Measurements from ENCODE around the gene MINDY4. TPM values are rescaled to one million over a fixed set of nuclear protein-coding genes. Genes with fewer than 3 reads are reported as not detected.

Gene MINDY4
- total RNA-seq, 1 experiment from 2014 or later: 9.2 TPM

GRCh38 chr7:30765408-30765807, 5.8 kb upstream of the MINDY4 start:
- no peak for DNase-seq (ENCODE audit: unreplicated experiment)
- peaks cover 8% of the 10 kb centered on the region for H3K4me1 Mint-ChIP-seq (ENCODE audit: insufficient read depth, unreplicated experiment)
- no peaks in the 10 kb centered on the region for H3K36me3 Mint-ChIP-seq (ENCODE audit: insufficient read depth, unreplicated experiment)
- intact Hi-C loops (cut with micrococcal nuclease): no loop called here
- ChIA-PET POLR2A (no interaction called here), CTCF (no interaction called here)
- H3K4me3 Mint-ChIP-seq (ENCODE audit: unreplicated experiment): no peak overlapping the region
- TF ChIP-seq, protein P1, sequence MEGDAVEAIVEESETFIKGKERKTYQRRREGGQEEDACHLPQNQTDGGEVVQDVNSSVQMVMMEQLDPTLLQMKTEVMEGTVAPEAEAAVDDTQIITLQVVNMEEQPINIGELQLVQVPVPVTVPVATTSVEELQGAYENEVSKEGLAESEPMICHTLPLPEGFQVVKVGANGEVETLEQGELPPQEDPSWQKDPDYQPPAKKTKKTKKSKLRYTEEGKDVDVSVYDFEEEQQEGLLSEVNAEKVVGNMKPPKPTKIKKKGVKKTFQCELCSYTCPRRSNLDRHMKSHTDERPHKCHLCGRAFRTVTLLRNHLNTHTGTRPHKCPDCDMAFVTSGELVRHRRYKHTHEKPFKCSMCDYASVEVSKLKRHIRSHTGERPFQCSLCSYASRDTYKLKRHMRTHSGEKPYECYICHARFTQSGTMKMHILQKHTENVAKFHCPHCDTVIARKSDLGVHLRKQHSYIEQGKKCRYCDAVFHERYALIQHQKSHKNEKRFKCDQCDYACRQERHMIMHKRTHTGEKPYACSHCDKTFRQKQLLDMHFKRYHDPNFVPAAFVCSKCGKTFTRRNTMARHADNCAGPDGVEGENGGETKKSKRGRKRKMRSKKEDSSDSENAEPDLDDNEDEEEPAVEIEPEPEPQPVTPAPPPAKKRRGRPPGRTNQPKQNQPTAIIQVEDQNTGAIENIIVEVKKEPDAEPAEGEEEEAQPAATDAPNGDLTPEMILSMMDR (IDR thresholded peaks at IDR 0.05; ENCODE audit: unreplicated experiment): no peak
- no TSS peak for BruUV-seq (replicated peaks)
- no peak overlapping the region for H3K27ac Mint-ChIP-seq (ENCODE audit: low read depth, unreplicated experiment)
- no peaks in the 10 kb centered on the region for H3K27me3 Mint-ChIP-seq (ENCODE audit: insufficient read depth, unreplicated experiment)
- no peaks in the 10 kb centered on the region for H3K9me3 Mint-ChIP-seq (ENCODE audit: unreplicated experiment)

DNA sequence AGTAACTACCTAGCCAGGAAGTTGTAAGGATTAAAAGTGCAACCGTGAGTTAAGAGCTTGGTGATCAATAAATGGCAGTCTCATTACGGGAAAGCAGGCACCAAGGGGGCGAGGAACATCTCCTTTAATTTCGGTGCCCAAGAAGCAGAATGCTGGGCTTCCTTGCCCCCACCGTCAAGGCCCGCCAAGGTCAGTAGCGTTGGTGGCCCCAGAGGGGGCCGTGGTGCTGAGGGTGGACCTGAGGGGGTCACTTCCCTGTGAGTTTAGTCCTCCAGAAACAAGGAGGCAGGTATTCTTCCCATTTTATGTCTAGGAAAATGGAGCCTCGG, 408 bp upstream of the MINDY4 start:
- Mint-ChIP-seq H3K36me3 (ENCODE audit: insufficient read depth, unreplicated experiment) (no peaks in the 10 kb centered on the region), H3K9me3 (ENCODE audit: unreplicated experiment) (no peaks in the 10 kb centered on the region), H3K27me3 (ENCODE audit: insufficient read depth, unreplicated experiment) (no peaks in the 10 kb centered on the region), H3K4me1 (ENCODE audit: insufficient read depth, unreplicated experiment) (peaks cover 5% of the 10 kb centered on the region), H3K4me3 (ENCODE audit: unreplicated experiment) (peak overlapping the region; percentile 80), H3K27ac (ENCODE audit: low read depth, unreplicated experiment) (peak overlapping the region; percentile 61)
- TSS peak; percentile 88 for BruUV-seq (replicated peaks)
- ChIA-PET CTCF (interaction anchor here (1.2 kb wide), 1 partner anchor 93 kb away, joined by 4 read pairs; no protein-coding TSS in a partner anchor), POLR2A (no interaction called here)
- TF ChIP-seq, protein P1 (IDR thresholded peaks at IDR 0.05; ENCODE audit: unreplicated experiment): no peak
- intact Hi-C loops (cut with micrococcal nuclease): no loop called here
- no peak for DNase-seq (ENCODE audit: unreplicated experiment)

GRCh38 chr7:30771880-30772425, 736 bp downstream of the MINDY4 start:
- H3K27ac Mint-ChIP-seq (ENCODE audit: low read depth, unreplicated experiment): peak overlapping the region; percentile 55
- CTCF ChIA-PET: interaction anchor here (0.6 to 1.9 kb wide), 5 partner anchors 8 to 213 kb away, joined by 3 to 9 read pairs (median 3); no protein-coding TSS in a partner anchor
- no peaks in the 10 kb centered on the region for H3K9me3 Mint-ChIP-seq (ENCODE audit: unreplicated experiment)
- H3K36me3 Mint-ChIP-seq (ENCODE audit: insufficient read depth, unreplicated experiment): no peaks in the 10 kb centered on the region
- H3K4me3 Mint-ChIP-seq (ENCODE audit: unreplicated experiment): peak overlapping the region; percentile 80
- DNase-seq (ENCODE audit: unreplicated experiment): peak; percentile 9
- POLR2A ChIA-PET: interaction anchor here (0.6 to 1.2 kb wide), 3 partner anchors 9 to 62 kb away, joined by 3 to 6 read pairs (median 3); no protein-coding TSS in a partner anchor
- TF ChIP-seq, protein P1 (IDR thresholded peaks at IDR 0.05; ENCODE audit: unreplicated experiment): no peak
- H3K4me1 Mint-ChIP-seq (ENCODE audit: insufficient read depth, unreplicated experiment): peaks cover 5% of the 10 kb centered on the region
- intact Hi-C loops (cut with micrococcal nuclease): no loop called here
- BruUV-seq (replicated peaks): no TSS peak
- no peaks in the 10 kb centered on the region for H3K27me3 Mint-ChIP-seq (ENCODE audit: insufficient read depth, unreplicated experiment)

DNA sequence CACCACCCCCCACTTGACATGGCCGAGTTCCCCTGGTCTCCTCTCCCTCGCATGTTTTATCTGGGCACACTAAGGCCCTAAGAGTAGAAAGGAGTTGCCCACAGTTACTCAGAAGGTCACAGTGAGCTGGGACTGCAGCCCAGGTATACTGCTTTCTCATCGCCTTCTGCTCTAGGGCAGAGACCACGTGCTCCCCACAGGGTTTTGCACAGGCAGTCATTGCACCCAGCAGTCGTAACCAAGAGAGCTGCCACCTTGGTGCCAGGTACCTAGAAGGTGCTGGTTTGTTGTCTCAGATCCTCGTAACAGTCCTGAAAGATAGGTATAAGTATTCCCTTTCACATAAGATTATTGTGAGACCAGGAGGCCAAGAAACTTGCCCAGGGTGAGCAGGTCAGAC, 1.8 kb downstream of the MINDY4 start:
- DNase-seq (ENCODE audit: unreplicated experiment): no peak
- TF ChIP-seq, protein P1 (IDR thresholded peaks at IDR 0.05; ENCODE audit: unreplicated experiment): no peak
- ChIA-PET CTCF (interaction anchor here (0.6 to 1.9 kb wide), 3 partner anchors 10 to 176 kb away, joined by 3 to 9 read pairs (median 3); no protein-coding TSS in a partner anchor), POLR2A (no interaction called here)
- H3K36me3 Mint-ChIP-seq (ENCODE audit: insufficient read depth, unreplicated experiment): no peaks in the 10 kb centered on the region
- H3K4me1 Mint-ChIP-seq (ENCODE audit: insufficient read depth, unreplicated experiment): peaks cover 5% of the 10 kb centered on the region
- intact Hi-C loops (cut with micrococcal nuclease): no loop called here
- no peaks in the 10 kb centered on the region for H3K27me3 Mint-ChIP-seq (ENCODE audit: insufficient read depth, unreplicated experiment)
- no TSS peak for BruUV-seq (replicated peaks)
- H3K4me3 Mint-ChIP-seq (ENCODE audit: unreplicated experiment): peak overlapping the region; percentile 80
- H3K27ac Mint-ChIP-seq (ENCODE audit: low read depth, unreplicated experiment): no peak overlapping the region
- no peaks in the 10 kb centered on the region for H3K9me3 Mint-ChIP-seq (ENCODE audit: unreplicated experiment)

All from MCF 10A (cell line).